ENCODE results near the gene HNMT. TPM values are rescaled to one million over a fixed set of nuclear protein-coding genes. Genes with fewer than 3 reads are reported as not detected.

The HNMT gene
- total and polyA plus RNA-seq, 2 of the 13 experiments (the other 11 are each of a cell fraction or from before 2014, with no cell fraction given): 279 to 309 TPM

- CTCF ChIA-PET (ENCODE audit: low intra/inter-chr PET ratio, low total read pairs): no interaction called here
- in situ Hi-C loops (cut with HindIII; ENCODE audit: extremely low pct_ligation_motif_present, low pct_unique_long_range_greater_than_20kb): no loop called here
- H2AFZ ChIP-seq (ENCODE audit: low read length): no peak overlapping the region
Observed at GRCh38 chr2:137930146-137930545, 34.1 kb upstream of the HNMT start.

More at GRCh38 chr2:137930146-137930545, 34.1 kb upstream of the HNMT start:
- ATAC-seq (no peak), FAIRE-seq (no peak), DNase-seq (ENCODE audit: low spot score) (no peak)
- no peak for TF ChIP-seq ATF7 (IDR thresholded peaks at IDR 0.05)
- no peak for TF ChIP-seq ATF7 (CRISPR knock-in tag; IDR thresholded peaks at IDR 0.05)
- no peak for TF ChIP-seq MIER3 (CRISPR knock-in tag; IDR thresholded peaks at IDR 0.05; ENCODE audit: borderline replicate concordance)
- TF ChIP-seq ZNF574 (CRISPR knock-in tag; IDR thresholded peaks at IDR 0.05): no peak
- no peak for TF ChIP-seq ETS1 (CRISPR knock-in tag; IDR thresholded peaks at IDR 0.05)
- TF ChIP-seq SNAPC2 (CRISPR knock-in tag; IDR thresholded peaks at IDR 0.05): no peak
- peak; percentile 45; the same call in 1 of the 2 replicates for TF ChIP-seq CEBPB (IDR thresholded peaks at IDR 0.05; ENCODE audit: borderline replicate concordance, low read depth, low read length)
- TF ChIP-seq ONECUT2 (CRISPR knock-in tag; IDR thresholded peaks at IDR 0.05): no peak
- H3K9ac ChIP-seq (ENCODE audit: insufficient read depth, low read depth, low read length): no peak overlapping the region
- H3K27me3 ChIP-seq (ENCODE audit: control insufficient read depth in 1 of 2, insufficient read depth in 2 of 2, low read length in 2 of 2): no peaks in the 10 kb centered on the region
- intact Hi-C loops (cut with micrococcal nuclease; ENCODE audit: unreplicated experiment): no loop called here
- H3K36me3 ChIP-seq (replicated peaks in 1 of 2; ENCODE audit: control insufficient read depth in 1 of 2, insufficient read depth in 2 of 2, low read length in 2 of 2): no peaks in the 10 kb centered on the region
- H3K4me2 ChIP-seq (ENCODE audit: low read depth, low read length): no peak overlapping the region
- H3K4me3 ChIP-seq (replicated peaks in 1 of 3; ENCODE audit: insufficient read depth in 1 of 3, low read depth in 2 of 3, low read length in 3 of 3): no peak overlapping the region
- H3K4me1 ChIP-seq (ENCODE audit: insufficient read depth, low read length): peaks cover 70% of the 10 kb centered on the region
- H3K27ac ChIP-seq (ENCODE audit: extremely low read length, insufficient read depth, low read length): peak overlapping the region; percentile 81
- H4K20me1 ChIP-seq (ENCODE audit: insufficient read depth, low read length): no peaks in the 10 kb centered on the region
- POLR2A ChIA-PET: interaction anchor here (1.0 to 3.4 kb wide), 4 partner anchors 8 to 34 kb away, joined by 3 to 81 read pairs (median 41); partner anchors contain the start of gene HNMT
- peaks cover 2% of the 10 kb centered on the region; the same call in 1 of the 2 replicates for H3K9me3 ChIP-seq (ENCODE audit: low read length)
- WGBS (ENCODE audit: low lambda C conversion rate): 96% methylated on average over 3 of the region's 3 CpGs
- no peaks in the 10 kb centered on the region for H3K79me2 ChIP-seq (ENCODE audit: insufficient read depth, low read length)
- BruUV-seq (replicated peaks): no TSS peak

All from HepG2 (cell line).